IMR-90 (cell line): ENCODE results near the gene SNX3. TPM values are rescaled to one million over a fixed set of nuclear protein-coding genes. Genes with fewer than 3 reads are reported as not detected.
A peak's percentile ranks its signal among the peaks of the same experiment; 100 is the strongest.

Experiments used
- ATAC-seq: fragments of 200-7000 bp; cut with Tn5 transposase; 2 replicates; pipeline ENCODE4 v1.9.1; 2020; ENCODE audit warnings: low read depth, mild to moderate bottlenecking, moderate library complexity
- BruUV-seq: library from RNA; stranded (reverse); fragments of 400-500 nt; replicated peaks from 2 replicates; lab custom pipeline; 2021; lab: Mats Ljungman, UMichigan
- CTCF ChIA-PET: fragments of 300-600 bp; formaldehyde crosslinking; extraction: SDS; loops from one replicate; lab custom pipeline; 2021; ENCODE audit warnings: antibody characterized with exemption; lab: Yijun Ruan, JAX
- POLR2A ChIA-PET: fragments of 300-600 bp; sonication (Branson Sonifier 250); formaldehyde crosslinking; loops from one replicate; lab custom pipeline; 2022; ENCODE audit warnings: antibody characterized with exemption; ENCODE audit not compliant: unreplicated experiment; lab: Charles Lee
- DNase-seq: peaks from one replicate; pipeline ENCODE4 v3.0.0; 2013
- H2AFZ ChIP-seq: replicated peaks from 2 replicates; pipeline ENCODE3; 2013; ENCODE audit warnings: low read length, mild to moderate bottlenecking; ENCODE audit not compliant: poor library complexity
- H2AK5ac ChIP-seq: 2 replicates; pipeline ENCODE4 v1.6.1; 2013; ENCODE audit warnings: low read depth, low read length, inconsistent platforms
- H2AK9ac ChIP-seq: replicated peaks from 2 replicates; pipeline ENCODE3; 2013; ENCODE audit warnings: mild to moderate bottlenecking, low read depth, low read length, moderate library complexity; ENCODE audit not compliant: poor library complexity
- H2BK120ac ChIP-seq: 2 replicates; pipeline ENCODE4 v1.6.1; 2013; ENCODE audit warnings: low read depth, low read length, inconsistent platforms
- H2BK15ac ChIP-seq: 3 replicates; pipeline ENCODE4 v1.6.1; 2013; ENCODE audit warnings: low read depth, low read length, inconsistent platforms
- H2BK20ac ChIP-seq: 2 replicates; pipeline ENCODE4 v1.6.1; 2013; ENCODE audit warnings: low read depth, mild to moderate bottlenecking, inconsistent platforms, low read length, moderate library complexity
- H2BK5ac ChIP-seq: 2 replicates; pipeline ENCODE4 v1.6.1; 2013; ENCODE audit warnings: mild to moderate bottlenecking, low read depth, low read length, inconsistent platforms; ENCODE audit not compliant: poor library complexity, severe bottlenecking
- H3K14ac ChIP-seq: replicated peaks from 2 replicates; pipeline ENCODE4 v1.6.1; 2013; ENCODE audit warnings: low read depth, low read length, inconsistent platforms
- H3K18ac ChIP-seq: 2 replicates; pipeline ENCODE4 v1.6.1; 2013; ENCODE audit warnings: low read depth, low read length, control low read depth
- H3K23ac ChIP-seq: 2 replicates; pipeline ENCODE4 v1.6.1; 2013; ENCODE audit warnings: low read depth, low read length, inconsistent platforms
- H3K27ac ChIP-seq: 2 replicates; pipeline ENCODE4 v1.5.1; 2013; ENCODE audit warnings: mild to moderate bottlenecking, control low read depth, low read length; ENCODE audit not compliant: insufficient read depth
- H3K27me3 ChIP-seq: 2 replicates; pipeline ENCODE4 v1.6.1; 2013; ENCODE audit warnings: low read length; ENCODE audit not compliant: control insufficient read depth, insufficient read depth
- H3K36me3 ChIP-seq: 2 replicates; pipeline ENCODE4 v1.6.1; 2013; ENCODE audit warnings: low read length, mixed read lengths; ENCODE audit not compliant: control insufficient read depth, insufficient read depth
- H3K4ac ChIP-seq: 2 replicates; pipeline ENCODE4 v1.6.1; 2013; ENCODE audit warnings: low read depth, low read length, inconsistent platforms
- H3K4me1 ChIP-seq: 2 replicates; pipeline ENCODE4 v1.6.1; 2013; ENCODE audit warnings: low read length, mixed read lengths; ENCODE audit not compliant: control insufficient read depth, insufficient read depth
- H3K4me2 ChIP-seq: 2 replicates; pipeline ENCODE4 v1.6.1; 2013; ENCODE audit warnings: low read depth, mild to moderate bottlenecking, control low read depth, low read length, moderate library complexity
- H3K4me3 ChIP-seq: 2 replicates; pipeline ENCODE4 v1.5.1; 2013; ENCODE audit warnings: low read depth, mild to moderate bottlenecking, control low read depth, low read length, moderate library complexity; ENCODE audit not compliant: insufficient read depth
- H3K56ac ChIP-seq: 2 replicates; pipeline ENCODE4 v1.6.1; 2013; ENCODE audit warnings: low read length, inconsistent platforms; ENCODE audit not compliant: insufficient read depth; ENCODE audit errors: extremely low read depth
- H3K79me1 ChIP-seq, 2 experiments: 2 replicates each; pipeline ENCODE4 v1.6.1; 2013; ENCODE audit warnings: low read length in 2 of 2, inconsistent platforms in 1 of 2, low read depth in 1 of 2
- H3K9ac ChIP-seq: 2 replicates; pipeline ENCODE4 v1.6.1; 2013; ENCODE audit warnings: low read depth, low read length, control low read depth
- H3K9me1 ChIP-seq: 2 replicates; pipeline ENCODE4 v1.6.1; 2013; ENCODE audit warnings: low read length, inconsistent platforms; ENCODE audit not compliant: insufficient read depth
- H3K9me3 ChIP-seq: 2 replicates; pipeline ENCODE4 v1.6.1; 2013; ENCODE audit warnings: low read length; ENCODE audit not compliant: control insufficient read depth, insufficient read depth
- H4K20me1 ChIP-seq: 2 replicates; pipeline ENCODE4 v1.6.1; 2013; ENCODE audit warnings: low read length, inconsistent platforms; ENCODE audit not compliant: insufficient read depth
- H4K5ac ChIP-seq: 2 replicates; pipeline ENCODE4 v1.6.1; 2013; ENCODE audit warnings: mild to moderate bottlenecking, low read depth, low read length, control low read depth
- H4K8ac ChIP-seq, 2 experiments: 2 replicates each; pipeline ENCODE4 v1.6.1; 2013; ENCODE audit warnings: low read depth in 2 of 2, low read length in 2 of 2, control low read depth in 1 of 2, inconsistent platforms in 1 of 2
- H4K91ac ChIP-seq: 2 replicates; pipeline ENCODE4 v1.6.1; 2013; ENCODE audit warnings: low read depth, low read length, inconsistent platforms; ENCODE audit not compliant: insufficient read depth
- CEBPB ChIP-seq: IDR thresholded peaks from 2 replicates; pipeline ENCODE4 v1.6.1; 2012; ENCODE audit warnings: low read depth, low read length, improper control_type of control experiment
- MXI1 ChIP-seq: IDR thresholded peaks from 2 replicates; pipeline ENCODE4 v1.6.1; 2012; ENCODE audit warnings: low read depth, mild to moderate bottlenecking, low read length, moderate library complexity, borderline replicate concordance
- USF2 ChIP-seq: fragments of 150-350 bp; IDR thresholded peaks from 2 replicates; pipeline ENCODE4 v1.6.1; 2017; ENCODE audit warnings: mild to moderate bottlenecking, antibody characterized with exemption, low read length, low read depth
- WGBS, 2 experiments: methylation state at CpG; one replicate each; pipeline versions ENCODE4 v1.1.5 to v1.1.7; 2013; ENCODE audit warnings: missing lambda C conversion rate in 2 of 2; ENCODE audit not compliant: insufficient read length in 1 of 2; ENCODE audit errors: extremely low coverage in 2 of 2; 5-methylcytosine and 5-hydroxymethylcytosine counted together
- dilution Hi-C: fragments of 300-500 bp; cut with HindIII; formaldehyde crosslinking; loops from one replicate; pipeline ENCODE4 v1.14.3; 2018; ENCODE audit warnings: low sequenced_read_pairs; ENCODE audit not compliant: unreplicated experiment
- in situ Hi-C: fragments of 300-500 bp; cut with MboI; formaldehyde crosslinking; loops from 3 replicates; pipeline ENCODE4 v1.14.3; 2019; ENCODE audit warnings: low sequenced_read_pairs, inconsistent platforms, mixed read lengths
- intact Hi-C: fragments of 100-400 bp; cut with micrococcal nuclease; formaldehyde crosslinking; loops from 2 replicates; pipeline ENCODE4 v1.10.0; 2022
- polyA plus RNA-seq, 3 experiments: library from polyadenylated mRNA; depleted of rRNA; stranded (reverse); fragments of >200 nt; gene quantifications; 2 replicates each; pipeline ENCODE4 v1.2.3, GENCODE V29; 2012; ENCODE audit warnings: low replicate concordance in 1 of 3
- total RNA-seq: library from RNA; depleted of rRNA; stranded (reverse); fragments of >200 nt; gene quantifications from 2 replicates; pipeline ENCODE4 v1.2.3, GENCODE V29; 2012

The SNX3 gene
- total and polyA plus RNA-seq, 2 of the 4 experiments (the other 2 are of a cell fraction) = 105 to 159 TPM

GRCh38 chr6:108260126-108260808 lies 573 bp downstream of the SNX3 start:
- 0% methylated on average over 6 of the region's 29 CpGs; no CpG with 5 or more reads in 1 of the 2 experiments for WGBS, 2 experiments
- Histone ChIP-seq H2AFZ (peak overlapping the region; percentile 93), H4K8ac (peak overlapping the region; percentile 68 to 100; a peak in 2 of 4 replicates), H3K27ac (peak overlapping the region; percentile 94), H3K56ac (peak overlapping the region; percentile 56), H4K91ac (peak overlapping the region; percentile 11), H3K14ac (peak overlapping the region; percentile 93), H3K4ac (peak overlapping the region; percentile 73), H3K9me3 (no peaks in the 10 kb centered on the region), H3K27me3 (no peaks in the 10 kb centered on the region), H2AK5ac (no peak overlapping the region; the same call in 1 of the 2 replicates), H2AK9ac (peak overlapping the region; percentile 91), H3K9me1 (no peaks in the 10 kb centered on the region; the same call in 1 of the 2 replicates), H2BK15ac (no peak overlapping the region), H3K36me3 (no peaks in the 10 kb centered on the region; the same call in 1 of the 2 replicates), H3K23ac (peak overlapping the region; percentile 96; the same call in 1 of the 2 replicates), H4K20me1 (peaks cover 8% of the 10 kb centered on the region), H3K9ac (peak overlapping the region; percentile 82), H3K4me3 (peak overlapping the region; percentile 72), H2BK5ac (peak overlapping the region; percentile 88), H3K79me1 (peaks cover 4 to 14% of the 10 kb centered on the region in 2 experiments), H3K4me2 (peak overlapping the region; percentile 98), H3K18ac (no peak overlapping the region; the same call in 1 of the 2 replicates), H3K4me1 (no peaks in the 10 kb centered on the region), H4K5ac (peak overlapping the region; percentile 22; the same call in 1 of the 2 replicates), H2BK120ac (0 out of 2 replicates have a peak overlapping the region, but pooled peaks have one; percentile 19), H2BK20ac (no peak overlapping the region)
- dilution Hi-C loops = no loop called here
- in situ Hi-C loops = no loop called here
- POLR2A ChIA-PET = interaction anchor here (0.5 kb wide), 1 partner anchor 363 kb away, joined by 3 read pairs; no protein-coding TSS in a partner anchor
- BruUV-seq = no TSS peak
- intact Hi-C loops = loop anchor here (1.0 to 5.0 kb wide), 4 partner anchors 148 to 265 kb away; partner anchors contain the start of gene OSTM1
- DNase-seq = peak; percentile 45
- ATAC-seq = peak; percentile 22
- CTCF ChIA-PET = no interaction called here
- TF ChIP-seq CEBPB (peak; percentile 31; the same call in 1 of the 2 replicates), USF2 (no peak), MXI1 (peak; percentile 48; the same call in 1 of the 2 replicates)
